HG02938 (cell line): ENCODE data around the gene PGP.

ENCODE experiments used
- ATAC-seq: cut with Tn5 transposase; IDR thresholded peaks from one replicate; pipeline ENCODE4 v1.9.1; 2021; ENCODE audit warnings: mild to moderate bottlenecking, moderate library complexity; ENCODE audit not compliant: unreplicated experiment

The PGP gene

DNA sequence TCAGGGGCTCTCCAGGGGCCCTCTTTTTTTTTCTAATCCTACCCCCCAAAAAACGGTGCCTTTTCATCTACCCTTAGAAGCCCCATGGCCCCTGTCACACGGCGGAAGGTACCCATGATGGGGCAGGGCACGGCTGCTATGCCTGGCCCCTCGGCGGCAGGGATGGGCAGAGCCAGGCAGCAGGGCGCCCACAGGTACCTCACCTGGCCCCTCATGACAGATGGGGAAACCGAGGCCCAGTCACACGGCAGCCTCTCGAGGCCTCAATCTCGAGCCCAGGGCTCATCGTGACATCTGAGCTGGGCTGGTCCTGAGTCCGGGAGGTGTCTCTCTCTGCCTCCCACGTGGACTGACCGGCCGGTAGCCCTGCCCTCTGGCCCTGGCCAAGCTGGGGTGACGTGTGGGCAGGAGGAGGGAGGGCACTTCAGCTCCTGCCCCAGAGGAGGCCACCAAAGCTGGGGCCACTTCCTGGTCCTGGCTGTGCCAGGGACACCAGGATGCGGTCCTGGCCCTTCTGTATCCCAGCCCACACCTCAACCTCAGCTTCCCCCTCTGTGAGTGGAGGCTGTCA lies 47.5 kb downstream of the PGP start:
- ATAC-seq = no peak

DNA sequence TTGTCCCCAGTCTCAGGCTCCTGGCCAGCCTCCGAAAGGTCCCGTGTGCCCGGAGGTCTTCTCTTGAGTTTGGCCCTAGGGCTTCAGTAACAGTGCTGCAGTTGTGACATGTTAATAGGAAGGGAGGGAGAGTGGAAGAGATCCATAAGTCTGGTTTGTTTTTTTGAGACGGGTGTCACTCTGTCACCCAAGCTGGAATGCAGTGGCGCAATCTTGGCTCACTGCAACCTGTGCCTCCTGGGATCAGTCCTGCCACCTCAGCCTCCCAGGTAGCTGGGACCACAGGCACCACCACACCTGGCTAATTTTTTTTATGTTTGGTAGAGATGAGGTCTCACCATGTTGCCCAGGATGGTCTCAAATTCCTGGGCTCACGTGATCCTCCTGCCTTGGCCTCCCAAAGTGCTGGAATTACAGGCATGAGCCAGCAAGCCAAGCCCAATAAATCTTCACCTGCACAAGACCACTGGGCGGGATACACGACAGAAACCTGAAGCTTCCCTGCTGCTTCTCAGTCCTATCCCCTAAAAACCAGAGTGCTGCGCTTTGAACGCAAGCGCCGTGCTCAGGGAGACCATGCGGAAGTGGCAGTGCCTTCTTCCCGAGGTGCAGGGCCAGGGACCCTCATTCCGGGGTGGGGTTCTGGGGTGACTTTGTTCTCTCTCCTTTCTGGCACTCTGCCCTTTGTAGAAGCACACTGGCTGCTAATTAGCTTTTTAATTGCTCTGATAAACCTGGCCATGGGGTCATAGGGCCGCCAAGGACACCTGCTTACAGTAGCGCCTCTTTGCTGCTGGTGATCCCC lies 48.2 kb downstream of the PGP start:
- no peak for ATAC-seq

DNA sequence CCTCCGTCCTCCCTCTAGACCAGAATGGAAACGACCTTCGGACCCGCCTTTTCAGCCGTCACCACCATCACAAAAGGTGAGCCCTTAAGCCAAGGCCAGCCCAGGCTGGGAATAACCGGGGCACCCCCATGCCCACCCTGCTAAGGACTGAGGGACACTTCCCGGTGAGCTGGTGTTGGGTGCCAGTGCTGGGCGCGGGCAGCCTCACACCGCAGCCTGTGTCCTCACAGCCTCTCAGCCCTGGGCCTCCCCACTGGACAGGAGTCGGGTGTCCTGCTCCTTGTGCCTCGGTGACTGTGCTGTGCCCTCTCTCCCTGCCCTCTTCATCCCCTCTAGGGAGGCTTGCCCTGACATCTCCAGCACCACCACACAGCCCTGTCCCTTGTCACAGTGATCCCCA lies 48.8 kb downstream of the PGP start:
- ATAC-seq = no peak

DNA sequence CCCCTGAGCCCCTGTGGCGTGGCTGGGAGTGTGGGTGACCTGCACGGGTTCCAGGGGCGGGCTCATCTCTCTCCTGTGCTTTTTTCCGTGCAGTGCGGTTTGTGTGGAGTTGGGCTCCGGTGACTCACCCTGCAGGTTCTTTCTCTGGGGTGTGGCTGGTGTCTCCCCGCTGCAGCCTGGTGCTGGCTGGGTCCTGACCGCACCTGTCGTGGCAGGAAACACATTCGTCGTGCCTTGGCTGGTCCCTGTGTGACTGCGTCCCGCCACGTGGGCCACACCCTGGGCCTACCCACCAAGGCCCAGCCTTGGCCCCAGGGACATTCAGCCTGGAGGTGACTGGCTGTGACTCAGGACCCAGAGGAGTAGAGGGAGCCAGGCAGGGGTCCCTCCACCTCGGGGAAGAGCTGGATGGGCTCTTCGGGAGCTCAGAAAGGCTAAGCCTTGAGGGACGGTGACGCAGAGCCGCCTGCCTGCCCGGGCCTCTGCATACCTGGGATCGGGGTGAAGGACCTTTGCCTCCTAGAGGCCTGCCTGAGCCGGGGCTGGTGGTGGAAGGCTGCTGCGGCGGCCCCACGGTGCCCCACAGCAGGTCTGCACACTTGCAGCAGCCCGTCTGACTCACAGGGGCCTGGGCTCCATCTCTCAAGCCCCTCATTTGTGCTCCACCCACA lies 51.3 kb downstream of the PGP start:
- no peak for ATAC-seq

DNA sequence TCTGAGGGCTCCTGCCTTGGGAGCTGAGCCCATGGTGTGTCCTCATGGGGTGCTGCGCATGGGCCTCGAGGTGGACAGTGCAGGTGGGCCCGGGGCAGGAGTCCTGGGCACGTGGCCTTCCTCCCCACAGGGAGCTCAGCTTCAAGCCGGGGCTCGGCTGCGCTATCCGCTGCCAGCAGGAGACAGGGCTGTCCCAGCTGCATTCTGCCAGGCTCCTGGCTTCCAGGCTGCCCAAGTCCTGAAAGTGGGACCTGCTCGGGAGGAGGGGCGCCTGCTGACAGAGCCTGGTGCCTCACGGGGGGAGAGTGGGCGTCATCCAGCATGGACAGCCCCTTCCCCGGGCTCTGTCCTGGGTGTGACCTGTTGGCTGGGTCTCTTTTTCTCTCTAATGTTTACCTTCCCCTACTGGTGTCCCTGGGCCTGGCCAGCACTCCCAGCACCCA lies 51.9 kb downstream of the PGP start:
- no peak for ATAC-seq

DNA sequence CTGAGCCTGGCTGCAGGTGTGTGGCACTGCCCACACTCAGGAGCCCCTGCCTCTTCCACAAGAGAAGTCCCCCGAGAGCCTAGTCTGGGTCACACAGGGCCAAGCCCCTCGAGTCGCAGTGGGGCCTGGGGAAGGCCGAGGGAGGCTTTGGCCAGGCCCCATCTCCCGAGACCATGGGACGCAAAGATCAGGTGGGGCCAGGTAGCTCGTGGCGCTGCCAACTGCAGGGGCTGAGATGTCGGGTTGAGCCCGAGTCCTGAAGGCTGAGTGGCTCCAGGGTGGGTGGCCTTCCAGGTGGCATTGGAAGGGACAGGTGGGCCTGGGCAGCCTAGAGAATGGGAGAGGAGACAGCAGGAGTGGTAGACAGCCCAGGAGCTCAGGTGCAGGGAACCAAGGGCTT lies 52.7 kb downstream of the PGP start:
- no peak for ATAC-seq
